Stimulated activated CD8-positive, alpha-beta memory T cell treated with anti-CD3 and anti-CD28 coated beads, Interleukin-7, amount 100 ng/mL, for 1 hour (primary cell): ENCODE results near the gene SLC16A5.

ENCODE experiments used
- DNase-seq, 2 donors: peaks; one replicate each; pipeline ENCODE4 v3.0.0-alpha.2; 2020; ENCODE audit warnings: low read depth in 2 of 2

The SLC16A5 gene

GRCh38 chr17:75087182-75087557 is 584 bp upstream of the SLC16A5 start:
- DNase-seq: no peak

- no peak for DNase-seq
Observed at GRCh38 chr17:75088465-75089417, 987 bp downstream of the SLC16A5 start.

- DNase-seq: no peak
Observed at GRCh38 chr17:75090871-75091854, 3.4 kb downstream of the SLC16A5 start.

GRCh38 chr17:75091855-75092327 is 4.1 kb downstream of the SLC16A5 start:
- DNase-seq: no peak

- no peak for DNase-seq
Observed at GRCh38 chr17:75093548-75094158, 5.9 kb downstream of the SLC16A5 start.

GRCh38 chr17:75094871-75095399 is 7.2 kb downstream of the SLC16A5 start:
- DNase-seq: no peak

GRCh38 chr17:75096082-75096625 is 8.4 kb downstream of the SLC16A5 start:
- DNase-seq: no peak

GRCh38 chr17:75097865-75098264 is 10.1 kb downstream of the SLC16A5 start:
- no peak for DNase-seq

- no peak for DNase-seq
Observed at GRCh38 chr17:75098861-75099260, 11.1 kb downstream of the SLC16A5 start.

GRCh38 chr17:75099881-75100595 is 12.3 kb downstream of the SLC16A5 start:
- no peak for DNase-seq

GRCh38 chr17:75102385-75102821 is 14.6 kb downstream of the SLC16A5 start:
- no peak for DNase-seq

- no peak for DNase-seq
Observed at GRCh38 chr17:75103601-75104554, 16.1 kb downstream of the SLC16A5 start.

- no peak for DNase-seq
Observed at GRCh38 chr17:75105126-75106080, 17.6 kb downstream of the SLC16A5 start.

GRCh38 chr17:75108193-75108592 is 20.4 kb downstream of the SLC16A5 start:
- no peak for DNase-seq

- no peak for DNase-seq
Observed at GRCh38 chr17:75109046-75109406, 21.3 kb downstream of the SLC16A5 start.

GRCh38 chr17:75109407-75110233 is 21.9 kb downstream of the SLC16A5 start, which contains the start of gene ARMC7:
TSS of gene ARMC7 (plus strand) at chr17:75109969. CDS start at chr17:75110289, 320 bp downstream.
- DNase-seq: peak; percentile 83 to 86
